ENCODE measurements around the gene DYNLRB1. TPM values are rescaled to one million over a fixed set of nuclear protein-coding genes. Genes with fewer than 3 reads are reported as not detected.

DYNLRB1 gene
- total RNA-seq, 1 experiment from 2014 or later: 142 TPM

- H3K9me3 ChIP-seq (ENCODE audit: low read depth, low read length, poor library complexity, severe bottlenecking): no peaks in the 10 kb centered on the region
- intact Hi-C loops (cut with micrococcal nuclease; ENCODE audit: unreplicated experiment): no loop called here
- no TSS peak for BruUV-seq (replicated peaks)
- DNase-seq (ENCODE audit: low spot score): no peak
- no peak overlapping the region for H3K4me3 ChIP-seq (ENCODE audit: low read depth, low read length, poor library complexity, severe bottlenecking)
- TF ChIP-seq, protein P1, sequence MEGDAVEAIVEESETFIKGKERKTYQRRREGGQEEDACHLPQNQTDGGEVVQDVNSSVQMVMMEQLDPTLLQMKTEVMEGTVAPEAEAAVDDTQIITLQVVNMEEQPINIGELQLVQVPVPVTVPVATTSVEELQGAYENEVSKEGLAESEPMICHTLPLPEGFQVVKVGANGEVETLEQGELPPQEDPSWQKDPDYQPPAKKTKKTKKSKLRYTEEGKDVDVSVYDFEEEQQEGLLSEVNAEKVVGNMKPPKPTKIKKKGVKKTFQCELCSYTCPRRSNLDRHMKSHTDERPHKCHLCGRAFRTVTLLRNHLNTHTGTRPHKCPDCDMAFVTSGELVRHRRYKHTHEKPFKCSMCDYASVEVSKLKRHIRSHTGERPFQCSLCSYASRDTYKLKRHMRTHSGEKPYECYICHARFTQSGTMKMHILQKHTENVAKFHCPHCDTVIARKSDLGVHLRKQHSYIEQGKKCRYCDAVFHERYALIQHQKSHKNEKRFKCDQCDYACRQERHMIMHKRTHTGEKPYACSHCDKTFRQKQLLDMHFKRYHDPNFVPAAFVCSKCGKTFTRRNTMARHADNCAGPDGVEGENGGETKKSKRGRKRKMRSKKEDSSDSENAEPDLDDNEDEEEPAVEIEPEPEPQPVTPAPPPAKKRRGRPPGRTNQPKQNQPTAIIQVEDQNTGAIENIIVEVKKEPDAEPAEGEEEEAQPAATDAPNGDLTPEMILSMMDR (conservative IDR thresholded peaks at IDR 0.05; ENCODE audit: low read depth, low read length): no peak
- no peak for TF ChIP-seq EZH2 (IDR thresholded peaks at IDR 0.05; ENCODE audit: borderline replicate concordance, low read depth, low read length, poor library complexity, severe bottlenecking)
- H3K27ac ChIP-seq (ENCODE audit: low read depth, low read length, poor library complexity, severe bottlenecking): no peak overlapping the region
- POLR2A ChIA-PET (ENCODE audit: low non-redundant PET): no interaction called here
- H3K27me3 ChIP-seq (replicated peaks; ENCODE audit: insufficient read depth, low read depth, low read length, poor library complexity): no peaks in the 10 kb centered on the region
- no peaks in the 10 kb centered on the region for H3K4me1 ChIP-seq (ENCODE audit: insufficient read depth, low read length, poor library complexity, severe bottlenecking)
- peaks cover 45% of the 10 kb centered on the region for H3K36me3 ChIP-seq (ENCODE audit: insufficient read depth, low read length, poor library complexity, severe bottlenecking)
- CTCF ChIA-PET: no interaction called here
Measured at GRCh38 chr20:34528921-34529297, 12.7 kb downstream of the DYNLRB1 start.

DNA sequence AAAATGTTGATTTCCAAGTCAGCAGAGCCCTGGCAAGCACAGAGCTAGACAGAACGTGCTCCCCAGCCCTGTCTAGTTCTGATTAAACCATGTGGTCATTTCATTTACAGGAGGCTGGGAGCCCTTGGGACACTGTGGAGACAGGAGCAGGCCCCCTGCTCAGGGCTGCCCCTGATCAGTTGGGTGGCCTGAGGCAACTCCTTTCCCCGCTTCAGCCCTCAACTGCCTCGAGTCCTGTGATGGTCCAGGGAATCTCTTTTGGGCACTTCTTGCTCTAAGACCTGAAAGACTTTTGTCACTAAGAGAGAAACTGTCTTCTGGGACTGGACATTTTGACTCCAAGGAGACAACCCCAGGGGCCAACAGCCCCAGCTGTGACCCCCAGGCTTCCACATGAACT, 13.5 kb downstream of the DYNLRB1 start:
- H3K27me3 ChIP-seq (replicated peaks; ENCODE audit: insufficient read depth, low read depth, low read length, poor library complexity): no peaks in the 10 kb centered on the region
- ChIA-PET POLR2A (ENCODE audit: low non-redundant PET) (interaction anchor here (0.6 kb wide), 1 partner anchor 27 kb away, joined by 3 read pairs; no protein-coding TSS in a partner anchor), CTCF (interaction anchor here (0.6 to 0.7 kb wide), 3 partner anchors 62 to 567 kb away, joined by 3 to 6 read pairs (median 4); no protein-coding TSS in a partner anchor)
- H3K9me3 ChIP-seq (ENCODE audit: low read depth, low read length, poor library complexity, severe bottlenecking): no peaks in the 10 kb centered on the region
- intact Hi-C loops (cut with micrococcal nuclease; ENCODE audit: unreplicated experiment): no loop called here
- peaks cover 52% of the 10 kb centered on the region for H3K36me3 ChIP-seq (ENCODE audit: insufficient read depth, low read length, poor library complexity, severe bottlenecking)
- no peaks in the 10 kb centered on the region for H3K4me1 ChIP-seq (ENCODE audit: insufficient read depth, low read length, poor library complexity, severe bottlenecking)
- BruUV-seq (replicated peaks): no TSS peak
- no peak overlapping the region for H3K4me3 ChIP-seq (ENCODE audit: low read depth, low read length, poor library complexity, severe bottlenecking)
- TF ChIP-seq, protein P1 (conservative IDR thresholded peaks at IDR 0.05; ENCODE audit: low read depth, low read length): no peak
- no peak for TF ChIP-seq EZH2 (IDR thresholded peaks at IDR 0.05; ENCODE audit: borderline replicate concordance, low read depth, low read length, poor library complexity, severe bottlenecking)
- no peak for DNase-seq (ENCODE audit: low spot score)
- no peak overlapping the region for H3K27ac ChIP-seq (ENCODE audit: low read depth, low read length, poor library complexity, severe bottlenecking)

GRCh38 chr20:34530342-34530741, 14.1 kb downstream of the DYNLRB1 start:
- intact Hi-C loops (cut with micrococcal nuclease; ENCODE audit: unreplicated experiment): no loop called here
- H3K27ac ChIP-seq (ENCODE audit: low read depth, low read length, poor library complexity, severe bottlenecking): no peak overlapping the region
- TF ChIP-seq, protein P1 (conservative IDR thresholded peaks at IDR 0.05; ENCODE audit: low read depth, low read length): no peak
- no peak for TF ChIP-seq EZH2 (IDR thresholded peaks at IDR 0.05; ENCODE audit: borderline replicate concordance, low read depth, low read length, poor library complexity, severe bottlenecking)
- ChIA-PET CTCF (no interaction called here), POLR2A (ENCODE audit: low non-redundant PET) (interaction anchor here (0.6 kb wide), 1 partner anchor 26 kb away, joined by 3 read pairs; no protein-coding TSS in a partner anchor)
- H3K4me3 ChIP-seq (ENCODE audit: low read depth, low read length, poor library complexity, severe bottlenecking): no peak overlapping the region
- no peak for DNase-seq (ENCODE audit: low spot score)
- H3K4me1 ChIP-seq (ENCODE audit: insufficient read depth, low read length, poor library complexity, severe bottlenecking): no peaks in the 10 kb centered on the region
- no peaks in the 10 kb centered on the region for H3K27me3 ChIP-seq (replicated peaks; ENCODE audit: insufficient read depth, low read depth, low read length, poor library complexity)
- no TSS peak for BruUV-seq (replicated peaks)
- H3K9me3 ChIP-seq (ENCODE audit: low read depth, low read length, poor library complexity, severe bottlenecking): no peaks in the 10 kb centered on the region
- peaks cover 56% of the 10 kb centered on the region for H3K36me3 ChIP-seq (ENCODE audit: insufficient read depth, low read length, poor library complexity, severe bottlenecking)

Data from A673 (cell line).